H1 (cell line): Measurements from ENCODE around the gene LHFPL2. TPM values are rescaled to one million over a fixed set of nuclear protein-coding genes. Genes with fewer than 3 reads are reported as not detected.

ENCODE experiments used
- BCL11A ChIP-seq, 2 experiments: IDR thresholded peaks; one replicate each; pipeline ENCODE4 v1.6.1; 2011; ENCODE audit warnings: low read depth in 2 of 2, low read length in 2 of 2, mild to moderate bottlenecking in 2 of 2
- HDAC6 ChIP-seq: IDR thresholded peaks from one replicate; pipeline ENCODE4 v1.7.1; 2012; ENCODE audit warnings: low read depth, mild to moderate bottlenecking, inconsistent platforms, low read length, moderate library complexity
- KDM4A ChIP-seq: IDR thresholded peaks from one replicate; pipeline ENCODE4 v1.7.1; 2012; ENCODE audit warnings: low read depth, mild to moderate bottlenecking, moderate library complexity, low read length, inconsistent platforms; ENCODE audit not compliant: severe bottlenecking
- NANOG ChIP-seq: IDR thresholded peaks from 2 replicates; pipeline ENCODE4 v1.6.1; 2011; ENCODE audit warnings: low read length, low read depth, mild to moderate bottlenecking, inconsistent platforms; ENCODE audit not compliant: insufficient read depth, poor library complexity, severe bottlenecking
- SP2 ChIP-seq: IDR thresholded peaks from 2 replicates; pipeline ENCODE4 v1.6.1; 2012; ENCODE audit warnings: mild to moderate bottlenecking, low read length, inconsistent platforms
- TAF7 ChIP-seq: optimal IDR thresholded peaks from 2 replicates; pipeline ENCODE3; 2011; ENCODE audit warnings: low read depth, mild to moderate bottlenecking, inconsistent platforms, low read length, moderate library complexity, borderline replicate concordance
- TBP ChIP-seq: IDR thresholded peaks from 2 replicates; pipeline ENCODE4 v1.6.1; 2011; ENCODE audit warnings: low read depth, low read length, improper control_type of control experiment
- polyA plus RNA-seq, 7 experiments: library from polyadenylated mRNA; depleted of rRNA in 3 of 7; stranded (reverse) in 5 of 7; unstranded in 2 of 7; fragments of >200 nt in 5 of 7; fragments of 200-250 nt in 2 of 7; gene quantifications; 1 replicate in 5 of 7; 2 replicates in 1 of 7; 4 replicates in 1 of 7; pipeline versions ENCODE4 v1.2.1 to v1.2.3, GENCODE V29; 2011 to 2013; ENCODE audit warnings: missing spikeins in 2 of 7, mixed read lengths in 2 of 7
- total RNA-seq: library from RNA; stranded (reverse); fragmentation: NEBNext Ultra II Directional; extraction: Animal tissue kit (Norgen Biotek cat#: 25700); gene quantifications from 2 replicates; pipeline ENCODE4 v1.2.1, GENCODE V29; 2021
- TF ChIP-seq, protein P1 (sequence below): fragments of 300-600 bp; sonication (generic); IDR thresholded peaks from 2 replicates; pipeline ENCODE4 v1.7.1; 2012; ENCODE audit warnings: low read length, moderate library complexity, mild to moderate bottlenecking, inconsistent platforms; ENCODE audit not compliant: insufficient replicate concordance
- TF ChIP-seq, protein P2 (sequence below): IDR thresholded peaks from 2 replicates; pipeline ENCODE4 v1.6.1; 2012; ENCODE audit warnings: low read length, inconsistent platforms

LHFPL2 gene
- total and polyA plus RNA-seq, 2 of the 8 experiments (the other 6 are each of a cell fraction or from before 2014, with no cell fraction given): 9.6 to 43.0 TPM

- TF ChIP-seq, protein P1, sequence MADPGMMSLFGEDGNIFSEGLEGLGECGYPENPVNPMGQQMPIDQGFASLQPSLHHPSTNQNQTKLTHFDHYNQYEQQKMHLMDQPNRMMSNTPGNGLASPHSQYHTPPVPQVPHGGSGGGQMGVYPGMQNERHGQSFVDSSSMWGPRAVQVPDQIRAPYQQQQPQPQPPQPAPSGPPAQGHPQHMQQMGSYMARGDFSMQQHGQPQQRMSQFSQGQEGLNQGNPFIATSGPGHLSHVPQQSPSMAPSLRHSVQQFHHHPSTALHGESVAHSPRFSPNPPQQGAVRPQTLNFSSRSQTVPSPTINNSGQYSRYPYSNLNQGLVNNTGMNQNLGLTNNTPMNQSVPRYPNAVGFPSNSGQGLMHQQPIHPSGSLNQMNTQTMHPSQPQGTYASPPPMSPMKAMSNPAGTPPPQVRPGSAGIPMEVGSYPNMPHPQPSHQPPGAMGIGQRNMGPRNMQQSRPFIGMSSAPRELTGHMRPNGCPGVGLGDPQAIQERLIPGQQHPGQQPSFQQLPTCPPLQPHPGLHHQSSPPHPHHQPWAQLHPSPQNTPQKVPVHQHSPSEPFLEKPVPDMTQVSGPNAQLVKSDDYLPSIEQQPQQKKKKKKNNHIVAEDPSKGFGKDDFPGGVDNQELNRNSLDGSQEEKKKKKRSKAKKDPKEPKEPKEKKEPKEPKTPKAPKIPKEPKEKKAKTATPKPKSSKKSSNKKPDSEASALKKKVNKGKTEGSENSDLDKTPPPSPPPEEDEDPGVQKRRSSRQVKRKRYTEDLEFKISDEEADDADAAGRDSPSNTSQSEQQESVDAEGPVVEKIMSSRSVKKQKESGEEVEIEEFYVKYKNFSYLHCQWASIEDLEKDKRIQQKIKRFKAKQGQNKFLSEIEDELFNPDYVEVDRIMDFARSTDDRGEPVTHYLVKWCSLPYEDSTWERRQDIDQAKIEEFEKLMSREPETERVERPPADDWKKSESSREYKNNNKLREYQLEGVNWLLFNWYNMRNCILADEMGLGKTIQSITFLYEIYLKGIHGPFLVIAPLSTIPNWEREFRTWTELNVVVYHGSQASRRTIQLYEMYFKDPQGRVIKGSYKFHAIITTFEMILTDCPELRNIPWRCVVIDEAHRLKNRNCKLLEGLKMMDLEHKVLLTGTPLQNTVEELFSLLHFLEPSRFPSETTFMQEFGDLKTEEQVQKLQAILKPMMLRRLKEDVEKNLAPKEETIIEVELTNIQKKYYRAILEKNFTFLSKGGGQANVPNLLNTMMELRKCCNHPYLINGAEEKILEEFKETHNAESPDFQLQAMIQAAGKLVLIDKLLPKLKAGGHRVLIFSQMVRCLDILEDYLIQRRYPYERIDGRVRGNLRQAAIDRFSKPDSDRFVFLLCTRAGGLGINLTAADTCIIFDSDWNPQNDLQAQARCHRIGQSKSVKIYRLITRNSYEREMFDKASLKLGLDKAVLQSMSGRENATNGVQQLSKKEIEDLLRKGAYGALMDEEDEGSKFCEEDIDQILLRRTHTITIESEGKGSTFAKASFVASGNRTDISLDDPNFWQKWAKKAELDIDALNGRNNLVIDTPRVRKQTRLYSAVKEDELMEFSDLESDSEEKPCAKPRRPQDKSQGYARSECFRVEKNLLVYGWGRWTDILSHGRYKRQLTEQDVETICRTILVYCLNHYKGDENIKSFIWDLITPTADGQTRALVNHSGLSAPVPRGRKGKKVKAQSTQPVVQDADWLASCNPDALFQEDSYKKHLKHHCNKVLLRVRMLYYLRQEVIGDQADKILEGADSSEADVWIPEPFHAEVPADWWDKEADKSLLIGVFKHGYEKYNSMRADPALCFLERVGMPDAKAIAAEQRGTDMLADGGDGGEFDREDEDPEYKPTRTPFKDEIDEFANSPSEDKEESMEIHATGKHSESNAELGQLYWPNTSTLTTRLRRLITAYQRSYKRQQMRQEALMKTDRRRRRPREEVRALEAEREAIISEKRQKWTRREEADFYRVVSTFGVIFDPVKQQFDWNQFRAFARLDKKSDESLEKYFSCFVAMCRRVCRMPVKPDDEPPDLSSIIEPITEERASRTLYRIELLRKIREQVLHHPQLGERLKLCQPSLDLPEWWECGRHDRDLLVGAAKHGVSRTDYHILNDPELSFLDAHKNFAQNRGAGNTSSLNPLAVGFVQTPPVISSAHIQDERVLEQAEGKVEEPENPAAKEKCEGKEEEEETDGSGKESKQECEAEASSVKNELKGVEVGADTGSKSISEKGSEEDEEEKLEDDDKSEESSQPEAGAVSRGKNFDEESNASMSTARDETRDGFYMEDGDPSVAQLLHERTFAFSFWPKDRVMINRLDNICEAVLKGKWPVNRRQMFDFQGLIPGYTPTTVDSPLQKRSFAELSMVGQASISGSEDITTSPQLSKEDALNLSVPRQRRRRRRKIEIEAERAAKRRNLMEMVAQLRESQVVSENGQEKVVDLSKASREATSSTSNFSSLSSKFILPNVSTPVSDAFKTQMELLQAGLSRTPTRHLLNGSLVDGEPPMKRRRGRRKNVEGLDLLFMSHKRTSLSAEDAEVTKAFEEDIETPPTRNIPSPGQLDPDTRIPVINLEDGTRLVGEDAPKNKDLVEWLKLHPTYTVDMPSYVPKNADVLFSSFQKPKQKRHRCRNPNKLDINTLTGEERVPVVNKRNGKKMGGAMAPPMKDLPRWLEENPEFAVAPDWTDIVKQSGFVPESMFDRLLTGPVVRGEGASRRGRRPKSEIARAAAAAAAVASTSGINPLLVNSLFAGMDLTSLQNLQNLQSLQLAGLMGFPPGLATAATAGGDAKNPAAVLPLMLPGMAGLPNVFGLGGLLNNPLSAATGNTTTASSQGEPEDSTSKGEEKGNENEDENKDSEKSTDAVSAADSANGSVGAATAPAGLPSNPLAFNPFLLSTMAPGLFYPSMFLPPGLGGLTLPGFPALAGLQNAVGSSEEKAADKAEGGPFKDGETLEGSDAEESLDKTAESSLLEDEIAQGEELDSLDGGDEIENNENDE: no peak
- TF ChIP-seq TBP: no peak
- TF ChIP-seq TAF7: no peak
- no peak for TF ChIP-seq HDAC6
- TF ChIP-seq BCL11A (IDR thresholded peaks at IDR 0.05; ENCODE audit: low read depth in 2 of 2, low read length in 2 of 2): no peak
- no peak for TF ChIP-seq KDM4A
- no peak for TF ChIP-seq SP2
- no peak for TF ChIP-seq NANOG
- TF ChIP-seq, protein P2, sequence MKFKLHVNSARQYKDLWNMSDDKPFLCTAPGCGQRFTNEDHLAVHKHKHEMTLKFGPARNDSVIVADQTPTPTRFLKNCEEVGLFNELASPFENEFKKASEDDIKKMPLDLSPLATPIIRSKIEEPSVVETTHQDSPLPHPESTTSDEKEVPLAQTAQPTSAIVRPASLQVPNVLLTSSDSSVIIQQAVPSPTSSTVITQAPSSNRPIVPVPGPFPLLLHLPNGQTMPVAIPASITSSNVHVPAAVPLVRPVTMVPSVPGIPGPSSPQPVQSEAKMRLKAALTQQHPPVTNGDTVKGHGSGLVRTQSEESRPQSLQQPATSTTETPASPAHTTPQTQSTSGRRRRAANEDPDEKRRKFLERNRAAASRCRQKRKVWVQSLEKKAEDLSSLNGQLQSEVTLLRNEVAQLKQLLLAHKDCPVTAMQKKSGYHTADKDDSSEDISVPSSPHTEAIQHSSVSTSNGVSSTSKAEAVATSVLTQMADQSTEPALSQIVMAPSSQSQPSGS: no peak
These were observed 86.6 kb downstream of the LHFPL2 start (continued) for GRCh38 chr5:78562001-78562400.
